RWPE2 (cell line): Measurements from ENCODE around the gene FRMD6.
A peak's percentile ranks its signal among the peaks of the same experiment; 100 is the strongest.

ENCODE experiments used
- ATAC-seq: fragments of 200-7000 bp; cut with Tn5 transposase; 3 replicates; pipeline ENCODE4 v1.9.1; 2021; ENCODE audit warnings: low read depth
- DNase-seq: peaks from one replicate; pipeline ENCODE4 v3.0.0-alpha.2; 2020; ENCODE audit warnings: low spot score
- H3K27ac ChIP-seq: fragments of 450-650 bp; 2 replicates; pipeline ENCODE4 v1.5.1; 2017; ENCODE audit warnings: mild to moderate bottlenecking; ENCODE audit not compliant: poor library complexity, severe bottlenecking
- H3K27me3 ChIP-seq: fragments of 250-450 bp; sonication (Bioruptor Pico); 2 replicates; pipeline ENCODE4 v1.5.1; 2021; ENCODE audit warnings: mild to moderate bottlenecking, moderate library complexity; ENCODE audit not compliant: insufficient read depth, poor library complexity, severe bottlenecking
- H3K36me3 ChIP-seq: fragments of 250-450 bp; sonication (Bioruptor Pico); 2 replicates; pipeline ENCODE4 v1.5.1; 2020; ENCODE audit warnings: low read depth, mild to moderate bottlenecking, moderate library complexity
- H3K4me1 ChIP-seq: fragments of 250-450 bp; sonication (Bioruptor Pico); 2 replicates; pipeline ENCODE4 v1.5.1; 2021; ENCODE audit warnings: mild to moderate bottlenecking, moderate library complexity; ENCODE audit not compliant: insufficient read depth, poor library complexity, severe bottlenecking
- H3K4me3 ChIP-seq: fragments of 250-450 bp; sonication (Bioruptor Pico); 2 replicates; pipeline ENCODE4 v1.5.1; 2021; ENCODE audit warnings: mild to moderate bottlenecking, moderate library complexity; ENCODE audit not compliant: severe bottlenecking
- H3K9me3 ChIP-seq: fragments of 250-450 bp; sonication (Bioruptor Pico); 2 replicates; pipeline ENCODE4 v1.5.1; 2021; ENCODE audit warnings: mild to moderate bottlenecking, moderate library complexity; ENCODE audit not compliant: severe bottlenecking
- CTCF ChIP-seq: fragments of 450-650 bp; IDR thresholded peaks from one replicate; pipeline ENCODE4 v1.5.1; 2017; ENCODE audit warnings: mild to moderate bottlenecking, moderate library complexity; ENCODE audit not compliant: poor library complexity, severe bottlenecking

The FRMD6 gene

DNA sequence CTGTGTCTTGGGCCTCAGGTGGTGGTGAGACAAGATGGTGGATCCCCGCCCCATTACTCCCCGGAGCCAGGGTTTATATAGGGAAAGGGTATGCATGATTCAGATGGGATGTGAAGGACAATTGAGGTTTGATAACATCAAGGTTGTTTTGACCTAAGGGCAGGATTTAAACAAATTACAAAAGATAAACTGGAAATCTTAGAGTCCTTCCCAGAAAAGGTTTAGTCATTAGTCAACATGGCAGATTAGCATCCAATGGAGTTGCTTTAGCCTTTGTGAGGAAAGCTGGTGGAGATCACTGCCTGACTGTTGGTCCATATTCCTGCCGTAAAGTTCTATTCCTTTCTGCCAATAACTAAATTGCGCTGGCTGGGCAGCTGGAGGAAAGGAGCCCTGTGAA, 15.6 kb upstream of the FRMD6 start:
- DNase-seq (no peak), ATAC-seq (no peak)
- no peaks in the 10 kb centered on the region for H3K27me3 ChIP-seq
- no peak for TF ChIP-seq CTCF
- H3K36me3 ChIP-seq: peaks cover 10% of the 10 kb centered on the region
- H3K27ac ChIP-seq: no peak overlapping the region
- H3K4me1 ChIP-seq: peaks cover 18% of the 10 kb centered on the region
- H3K9me3 ChIP-seq: no peaks in the 10 kb centered on the region
- H3K4me3 ChIP-seq: no peak overlapping the region

GRCh38 chr14:51638071-51638944, 13.4 kb upstream of the FRMD6 start:
- no peaks in the 10 kb centered on the region for H3K9me3 ChIP-seq
- DNase-seq: no peak
- no peaks in the 10 kb centered on the region for H3K27me3 ChIP-seq
- no peak for TF ChIP-seq CTCF
- peaks cover 5% of the 10 kb centered on the region for H3K4me1 ChIP-seq
- peaks cover 24% of the 10 kb centered on the region for H3K36me3 ChIP-seq
- peak overlapping the region; percentile 23 for H3K27ac ChIP-seq
- ATAC-seq: peak; percentile 58
- no peak overlapping the region for H3K4me3 ChIP-seq

GRCh38 chr14:51639668-51640316, 11.9 kb upstream of the FRMD6 start:
- Histone ChIP-seq H3K4me3 (no peak overlapping the region), H3K27me3 (no peaks in the 10 kb centered on the region), H3K36me3 (peaks cover 39% of the 10 kb centered on the region), H3K4me1 (peaks cover 20% of the 10 kb centered on the region), H3K9me3 (no peaks in the 10 kb centered on the region), H3K27ac (no peak overlapping the region)
- ATAC-seq (no peak), DNase-seq (no peak)
- TF ChIP-seq CTCF: no peak

- H3K9me3 ChIP-seq: no peaks in the 10 kb centered on the region
- H3K4me1 ChIP-seq: peaks cover 15% of the 10 kb centered on the region
- no peak overlapping the region for H3K27ac ChIP-seq
- DNase-seq (no peak), ATAC-seq (peak; percentile 67)
- H3K4me3 ChIP-seq: no peak overlapping the region
- H3K36me3 ChIP-seq: peaks cover 55% of the 10 kb centered on the region
- TF ChIP-seq CTCF: no peak
- H3K27me3 ChIP-seq: no peaks in the 10 kb centered on the region
Measured at GRCh38 chr14:51643140-51643539, 8.6 kb upstream of the FRMD6 start.
